Lung (tissue), 12 donors: ENCODE data around the gene CLEC10A. TPM values are rescaled to one million over a fixed set of nuclear protein-coding genes. Genes with fewer than 3 reads are reported as not detected.
"Not testable (repeated sequence)": the region's sequence is repeated elsewhere in the genome, so short reads cannot be mapped to it uniquely, and the experiment has no call there.

Experiments used
- ATAC-seq: fragments of 200-7000 bp; cut with Tn5 transposase; one replicate; pipeline ENCODE4 v1.9.1; 2020; ENCODE audit warnings: moderate number of reproducible peaks; ENCODE audit not compliant: insufficient read depth, low FRiP score
- DNase-seq, 3 donors: peaks; one replicate each; pipeline ENCODE4 v3.0.0-alpha.2; 2013 to 2017
- H3K27ac ChIP-seq, 2 donors: one replicate each; pipeline ENCODE4 v1.5.1; 2013; ENCODE audit warnings: mild to moderate bottlenecking in 2 of 2, moderate library complexity in 2 of 2, control low read depth in 1 of 2, inconsistent platforms in 1 of 2, low read depth in 1 of 2, low read length in 1 of 2
- H3K27me3 ChIP-seq, 3 donors: one replicate each; pipeline ENCODE4 v1.5.1; 2013; ENCODE audit warnings: low read length in 2 of 3; ENCODE audit not compliant: control insufficient read depth in 3 of 3, insufficient read depth in 3 of 3
- H3K36me3 ChIP-seq, 4 donors: one replicate each; pipeline ENCODE4 v1.5.1; 2013; ENCODE audit warnings: low read length in 4 of 4, mild to moderate bottlenecking in 1 of 4, moderate library complexity in 1 of 4; ENCODE audit not compliant: control insufficient read depth in 4 of 4, insufficient read depth in 4 of 4
- H3K4me1 ChIP-seq, 5 donors: one replicate each; pipeline ENCODE4 v1.5.1; 2013; ENCODE audit warnings: low read length in 5 of 5, mild to moderate bottlenecking in 2 of 5, moderate library complexity in 1 of 5; ENCODE audit not compliant: control insufficient read depth in 5 of 5, insufficient read depth in 5 of 5
- H3K4me3 ChIP-seq: one replicate; pipeline ENCODE4 v1.5.1; 2013; ENCODE audit warnings: mild to moderate bottlenecking, control low read depth, moderate library complexity
- H3K9ac ChIP-seq, 2 donors: one replicate each; pipeline ENCODE4 v1.5.1; 2013; ENCODE audit warnings: low read length in 2 of 2, control low read depth in 1 of 2; ENCODE audit not compliant: insufficient read depth in 1 of 2
- H3K9me3 ChIP-seq, 4 donors: one replicate each; pipeline ENCODE4 v1.5.1; 2013; ENCODE audit warnings: low read length in 3 of 4, mild to moderate bottlenecking in 1 of 4, moderate library complexity in 1 of 4; ENCODE audit not compliant: control insufficient read depth in 4 of 4, insufficient read depth in 3 of 4
- CTCF ChIP-seq: IDR thresholded peaks from 2 replicates; pipeline ENCODE4 v1.5.1; 2012; ENCODE audit warnings: mild to moderate bottlenecking; ENCODE audit errors: control extremely low read depth, extremely low read depth
- WGBS, 2 donors: extraction: QIAGEN DNeasy Blood & Tissue Kit; methylation state at CpG; one replicate each; pipeline ENCODE4 v1.1.7; 2013; 5-methylcytosine and 5-hydroxymethylcytosine counted together
- polyA plus RNA-seq, 2 donors: library from polyadenylated mRNA; stranded (reverse); fragments of 200-250 nt; gene quantifications; one replicate each; pipeline ENCODE4 v1.2.1, GENCODE V29; 2013
- total RNA-seq, 2 donors: library from RNA; depleted of rRNA in 1 of 2; stranded (reverse); fragments of >200 nt in 1 of 2; gene quantifications; one replicate each; pipeline ENCODE4 v1.2.1, GENCODE V29; 2014 to 2021
- donor health status: control.
- donor health status: control.
- donor health status: Bipolar disorder and iron deficiency.
- donor health status: healthy.
- donor health status: DM: yes; HTN: yes; CAD: no.

Gene CLEC10A
- total and polyA plus RNA-seq, 4 donors = 3.7 to 18.4 (median 9.0) TPM

- WGBS, 2 donors = 84 to 90% methylated on average over 4 of the region's 4 CpGs
- no peak overlapping the region for H3K27ac ChIP-seq
- H3K27me3 ChIP-seq = peaks cover 0 to 3% (median 0%) of the 10 kb centered on the region in 3 donors
- no peaks in the 10 kb centered on the region for H3K9me3 ChIP-seq
- no peak overlapping the region for H3K9ac ChIP-seq
- no peak for DNase-seq
- no peak overlapping the region for H3K4me3 ChIP-seq
- no peak for TF ChIP-seq CTCF
- no peak for ATAC-seq
- no peaks in the 10 kb centered on the region for H3K36me3 ChIP-seq
- no peaks in the 10 kb centered on the region for H3K4me1 ChIP-seq
Observed at GRCh38 chr17:7056386-7056785, 23.7 kb downstream of the CLEC10A start.

GRCh38 chr17:7050583-7050982, 29.5 kb downstream of the CLEC10A start:
- H3K9ac ChIP-seq, H3K27ac ChIP-seq, ATAC-seq, DNase-seq, H3K9me3 ChIP-seq, H3K36me3 ChIP-seq, H3K4me3 ChIP-seq: not testable (repeated sequence)
- peaks cover 0 to 11% (median 7%) of the 10 kb centered on the region in 5 donors for H3K4me1 ChIP-seq
- WGBS, 2 donors = 87 to 88% methylated on average over 9 of the region's 9 CpGs
- H3K27me3 ChIP-seq = peaks cover 0 to 23% (median 4%) of the 10 kb centered on the region in 3 donors

- no peak overlapping the region for H3K9ac ChIP-seq
- H3K36me3 ChIP-seq = no peaks in the 10 kb centered on the region
- ATAC-seq (no peak), DNase-seq (no peak)
- no peaks in the 10 kb centered on the region for H3K9me3 ChIP-seq
- H3K27ac ChIP-seq = no peak overlapping the region
- no peak overlapping the region for H3K4me3 ChIP-seq
- 84 to 89% methylated on average over 6 of the region's 6 CpGs for whole genome bisulfite sequencing, 2 donors
- H3K27me3 ChIP-seq = peaks cover 0 to 35% (median 12%) of the 10 kb centered on the region in 3 donors
- peaks cover 0 to 13% (median 7%) of the 10 kb centered on the region in 5 donors for H3K4me1 ChIP-seq
- TF ChIP-seq CTCF = no peak
Observed at GRCh38 chr17:7048968-7049367, 31.1 kb downstream of the CLEC10A start.

GRCh38 chr17:7047566-7047965, 32.5 kb downstream of the CLEC10A start:
- 77 to 95% methylated on average over 6 of the region's 6 CpGs for WGBS, 2 donors
- Histone ChIP-seq H3K9ac (no peak overlapping the region), H3K27ac (no peak overlapping the region), H3K27me3 (peaks cover 0 to 41% (median 24%) of the 10 kb centered on the region in 3 donors), H3K4me3 (no peak overlapping the region), H3K9me3 (no peaks in the 10 kb centered on the region), H3K36me3 (no peaks in the 10 kb centered on the region), H3K4me1 (peaks cover 0 to 25% (median 8%) of the 10 kb centered on the region in 5 donors)
- DNase-seq (no peak), ATAC-seq (no peak)
- no peak for TF ChIP-seq CTCF

GRCh38 chr17:7046725-7047397, 33.2 kb downstream of the CLEC10A start:
- not testable (repeated sequence) for H3K36me3 ChIP-seq, ATAC-seq, H3K9me3 ChIP-seq, H3K4me3 ChIP-seq
- H3K4me1 ChIP-seq = peaks cover 0 to 28% (median 12%) of the 10 kb centered on the region in 5 donors
- peak overlapping the region in 1 of 2 donors; percentile 88 for H3K27ac ChIP-seq
- peaks cover 0 to 41% (median 25%) of the 10 kb centered on the region in 3 donors for H3K27me3 ChIP-seq
- peak in 2 of 3 donors; percentile 35 to 46 for DNase-seq
- H3K9ac ChIP-seq = peak overlapping the region in 1 of 2 donors; percentile 32
- WGBS, 2 donors = 14 to 19% methylated on average over 26 of the region's 26 CpGs
